ENCODE results near the gene DOK5.

The DOK5 gene

GRCh38 chr20:54690323-54690722 is 214.9 kb downstream of the DOK5 start:
- Histone ChIP-seq H3K79me1 (ENCODE audit: low read depth, low read length) (no peaks in the 10 kb centered on the region), H3K4ac (ENCODE audit: low read length) (no peak overlapping the region), H3K27me3 (ENCODE audit: control insufficient read depth in 3 of 3, insufficient read depth in 3 of 3, low read depth in 1 of 3, low read length in 3 of 3) (no peaks in the 10 kb centered on the region), H3K36me3 (replicated peaks in 1 of 2; ENCODE audit: control insufficient read depth in 2 of 2, insufficient read depth in 2 of 2, low read length in 2 of 2) (no peaks in the 10 kb centered on the region), H2BK15ac (ENCODE audit: low read length) (no peak overlapping the region), H2AFZ (ENCODE audit: low read length) (no peak overlapping the region), H3K4me2 (ENCODE audit: insufficient read depth, low read length, poor library complexity, severe bottlenecking) (no peak overlapping the region), H3K14ac (ENCODE audit: low read length) (no peak overlapping the region), H3K23ac (ENCODE audit: low read depth, low read length, poor library complexity) (no peak overlapping the region), H3K9me3 (replicated peaks in 1 of 2; ENCODE audit: control insufficient read depth in 2 of 2, insufficient read depth in 1 of 2, low read depth in 1 of 2, low read length in 2 of 2) (no peaks in the 10 kb centered on the region), H3K18ac (ENCODE audit: low read length) (no peak overlapping the region), H2BK12ac (ENCODE audit: low read length) (no peak overlapping the region), H2AK5ac (ENCODE audit: low read depth, low read length) (no peak overlapping the region), H3K27ac (replicated peaks; ENCODE audit: low read length) (no peak overlapping the region), H3K9ac (ENCODE audit: low read depth, low read length, poor library complexity) (no peak overlapping the region), H4K91ac (ENCODE audit: low read depth, low read length, poor library complexity) (no peak overlapping the region), H2BK120ac (ENCODE audit: low read depth, low read length) (no peak overlapping the region), H2BK5ac (ENCODE audit: low read length) (no peak overlapping the region), H3K4me3 (ENCODE audit: low read length in 2 of 2) (no peak overlapping the region), H3K4me1 (ENCODE audit: control insufficient read depth in 2 of 2, insufficient read depth in 1 of 2, low read depth in 1 of 2, low read length in 2 of 2) (peaks cover 0 to 2% of the 10 kb centered on the region in 2 donors), H4K8ac (ENCODE audit: low read depth, low read length) (no peak overlapping the region)
- WGBS, 2 donors (ENCODE audit: extremely low coverage in 2 of 2, insufficient read length in 2 of 2, insufficient replicate concordance in 1 of 2) = no CpG with 5 or more reads among the region's 3 CpGs
- DNase-seq (ENCODE audit: low spot score) = no peak

DNA sequence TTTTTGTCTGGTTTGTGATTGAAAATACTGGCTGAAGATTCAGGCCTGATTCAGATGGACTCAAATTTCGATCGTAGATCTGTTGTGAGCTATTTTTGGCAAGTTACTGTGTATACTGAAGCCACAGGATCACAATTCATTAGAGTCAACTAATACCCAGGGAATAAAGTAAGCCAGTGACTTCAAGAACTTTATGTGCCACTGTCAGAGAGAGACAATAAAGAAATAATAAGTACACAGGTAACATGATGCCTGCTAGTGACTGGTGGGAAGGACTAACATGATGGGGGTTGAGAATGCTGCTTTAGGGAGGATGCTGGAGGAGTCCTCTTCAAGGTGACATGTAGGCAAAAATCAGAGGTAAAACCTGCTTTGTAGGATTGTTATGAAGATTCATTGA is 215.9 kb downstream of the DOK5 start:
- Histone ChIP-seq H3K9me3 (replicated peaks in 1 of 2; ENCODE audit: control insufficient read depth in 2 of 2, insufficient read depth in 1 of 2, low read depth in 1 of 2, low read length in 2 of 2) (no peaks in the 10 kb centered on the region), H3K4me1 (ENCODE audit: control insufficient read depth in 2 of 2, insufficient read depth in 1 of 2, low read depth in 1 of 2, low read length in 2 of 2) (peaks cover 0 to 2% of the 10 kb centered on the region in 2 donors), H3K9ac (ENCODE audit: low read depth, low read length, poor library complexity) (no peak overlapping the region), H2BK12ac (ENCODE audit: low read length) (no peak overlapping the region), H2AK5ac (ENCODE audit: low read depth, low read length) (no peak overlapping the region), H3K4ac (ENCODE audit: low read length) (no peak overlapping the region), H4K8ac (ENCODE audit: low read depth, low read length) (no peak overlapping the region), H2BK120ac (ENCODE audit: low read depth, low read length) (no peak overlapping the region), H3K4me2 (ENCODE audit: insufficient read depth, low read length, poor library complexity, severe bottlenecking) (no peak overlapping the region), H2AFZ (ENCODE audit: low read length) (no peak overlapping the region), H3K27me3 (ENCODE audit: control insufficient read depth in 3 of 3, insufficient read depth in 3 of 3, low read depth in 1 of 3, low read length in 3 of 3) (no peaks in the 10 kb centered on the region), H4K91ac (ENCODE audit: low read depth, low read length, poor library complexity) (no peak overlapping the region), H3K27ac (replicated peaks; ENCODE audit: low read length) (no peak overlapping the region), H2BK15ac (ENCODE audit: low read length) (no peak overlapping the region), H3K79me1 (ENCODE audit: low read depth, low read length) (no peaks in the 10 kb centered on the region), H2BK5ac (ENCODE audit: low read length) (no peak overlapping the region), H3K14ac (ENCODE audit: low read length) (no peak overlapping the region), H3K36me3 (replicated peaks in 1 of 2; ENCODE audit: control insufficient read depth in 2 of 2, insufficient read depth in 2 of 2, low read length in 2 of 2) (no peaks in the 10 kb centered on the region), H3K4me3 (ENCODE audit: low read length in 2 of 2) (no peak overlapping the region), H3K23ac (ENCODE audit: low read depth, low read length, poor library complexity) (no peak overlapping the region), H3K18ac (ENCODE audit: low read length) (no peak overlapping the region)
- no peak for DNase-seq (ENCODE audit: low spot score)
- no CpG with 5 or more reads among the region's 2 CpGs for WGBS, 2 donors (ENCODE audit: extremely low coverage in 2 of 2, insufficient read length in 2 of 2, insufficient replicate concordance in 1 of 2)

DNA sequence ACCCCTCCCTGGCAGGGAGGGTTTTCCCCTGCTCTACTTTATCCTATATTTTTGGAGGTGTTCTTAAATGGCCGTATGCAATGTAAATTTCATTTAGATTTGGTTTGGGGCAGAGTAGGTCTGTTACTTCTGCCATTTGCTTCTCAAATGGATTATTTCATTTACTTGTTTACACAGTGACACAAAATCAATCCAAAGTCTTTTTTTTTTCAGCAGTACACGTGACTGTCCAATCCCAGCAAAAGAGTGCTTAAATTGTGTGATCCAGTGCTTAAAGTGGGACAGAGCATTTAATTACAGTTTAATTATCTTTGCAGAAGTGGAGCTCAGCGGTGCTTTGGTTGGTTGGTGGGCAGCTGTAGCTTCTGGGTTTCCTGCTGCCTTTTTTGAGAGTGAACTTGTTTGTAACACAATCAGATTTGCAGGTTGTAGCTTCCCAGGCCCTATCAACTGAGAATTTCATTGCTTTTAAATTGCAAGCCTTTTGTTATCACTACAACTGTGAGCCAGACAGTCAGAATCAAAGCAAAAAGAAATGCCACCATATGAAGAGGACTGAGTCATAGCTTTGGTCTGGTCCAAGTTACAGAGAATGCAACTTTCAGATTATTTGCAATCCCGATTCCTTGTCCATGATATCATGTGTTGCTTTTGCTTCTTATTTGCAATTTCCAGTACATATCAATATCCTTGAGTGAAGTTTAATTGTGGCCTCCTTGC is 216.9 kb downstream of the DOK5 start:
- H3K27me3 ChIP-seq (ENCODE audit: control insufficient read depth in 3 of 3, insufficient read depth in 3 of 3, low read depth in 1 of 3, low read length in 3 of 3) = no peaks in the 10 kb centered on the region
- no peak overlapping the region for H3K9ac ChIP-seq (ENCODE audit: low read depth, low read length, poor library complexity)
- WGBS, 2 donors (ENCODE audit: extremely low coverage in 2 of 2, insufficient read length in 2 of 2, insufficient replicate concordance in 1 of 2) = no CpG with 5 or more reads among the region's 4 CpGs
- peaks cover 0 to 2% of the 10 kb centered on the region in 2 donors for H3K4me1 ChIP-seq (ENCODE audit: control insufficient read depth in 2 of 2, insufficient read depth in 1 of 2, low read depth in 1 of 2, low read length in 2 of 2)
- no peak overlapping the region for H2BK120ac ChIP-seq (ENCODE audit: low read depth, low read length)
- DNase-seq (ENCODE audit: low spot score) = no peak
- no peak overlapping the region for H4K91ac ChIP-seq (ENCODE audit: low read depth, low read length, poor library complexity)
- no peak overlapping the region for H3K4me3 ChIP-seq (ENCODE audit: low read length in 2 of 2)
- H3K4ac ChIP-seq (ENCODE audit: low read length) = no peak overlapping the region
- H3K4me2 ChIP-seq (ENCODE audit: insufficient read depth, low read length, poor library complexity, severe bottlenecking) = no peak overlapping the region
- H3K18ac ChIP-seq (ENCODE audit: low read length) = no peak overlapping the region
- no peak overlapping the region for H2AK5ac ChIP-seq (ENCODE audit: low read depth, low read length)
- H3K14ac ChIP-seq (ENCODE audit: low read length) = no peak overlapping the region
- H3K27ac ChIP-seq (replicated peaks; ENCODE audit: low read length) = no peak overlapping the region
- no peak overlapping the region for H2BK15ac ChIP-seq (ENCODE audit: low read length)
- no peaks in the 10 kb centered on the region for H3K79me1 ChIP-seq (ENCODE audit: low read depth, low read length)
- no peaks in the 10 kb centered on the region for H3K9me3 ChIP-seq (replicated peaks in 1 of 2; ENCODE audit: control insufficient read depth in 2 of 2, insufficient read depth in 1 of 2, low read depth in 1 of 2, low read length in 2 of 2)
- H3K23ac ChIP-seq (ENCODE audit: low read depth, low read length, poor library complexity) = no peak overlapping the region
- H2AFZ ChIP-seq (ENCODE audit: low read length) = no peak overlapping the region
- no peak overlapping the region for H4K8ac ChIP-seq (ENCODE audit: low read depth, low read length)
- no peak overlapping the region for H2BK12ac ChIP-seq (ENCODE audit: low read length)
- H3K36me3 ChIP-seq (replicated peaks in 1 of 2; ENCODE audit: control insufficient read depth in 2 of 2, insufficient read depth in 2 of 2, low read length in 2 of 2) = no peaks in the 10 kb centered on the region
- no peak overlapping the region for H2BK5ac ChIP-seq (ENCODE audit: low read length)

DNA sequence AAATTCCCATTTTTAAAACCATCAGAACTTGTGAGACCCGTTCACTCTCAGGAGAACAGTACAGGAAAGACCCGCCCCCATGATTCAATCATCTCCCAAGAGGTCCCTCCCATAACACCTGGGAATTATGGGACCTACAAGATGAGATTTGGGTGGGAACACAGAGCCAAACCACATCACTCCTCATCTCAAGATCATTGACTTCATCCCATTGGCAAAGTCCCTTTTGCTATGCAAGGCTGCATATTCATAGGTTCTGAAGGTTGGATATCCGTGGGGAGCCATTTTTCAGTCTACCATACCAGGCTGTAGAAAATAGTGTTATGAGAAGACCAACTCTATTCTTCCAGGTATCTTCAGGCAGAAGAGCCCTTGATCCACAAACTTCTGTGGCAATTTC is 219.1 kb downstream of the DOK5 start:
- no peak overlapping the region for H4K8ac ChIP-seq (ENCODE audit: low read depth, low read length)
- H3K36me3 ChIP-seq (replicated peaks in 1 of 2; ENCODE audit: control insufficient read depth in 2 of 2, insufficient read depth in 2 of 2, low read length in 2 of 2) = no peaks in the 10 kb centered on the region
- H3K14ac ChIP-seq (ENCODE audit: low read length) = no peak overlapping the region
- H3K27me3 ChIP-seq (ENCODE audit: control insufficient read depth in 3 of 3, insufficient read depth in 3 of 3, low read depth in 1 of 3, low read length in 3 of 3) = no peaks in the 10 kb centered on the region
- no CpG with 5 or more reads among the region's 3 CpGs for WGBS, 2 donors (ENCODE audit: extremely low coverage in 2 of 2, insufficient read length in 2 of 2, insufficient replicate concordance in 1 of 2)
- H3K9me3 ChIP-seq (replicated peaks in 1 of 2; ENCODE audit: control insufficient read depth in 2 of 2, insufficient read depth in 1 of 2, low read depth in 1 of 2, low read length in 2 of 2) = no peaks in the 10 kb centered on the region
- H3K4me2 ChIP-seq (ENCODE audit: insufficient read depth, low read length, poor library complexity, severe bottlenecking) = no peak overlapping the region
- no peak overlapping the region for H4K91ac ChIP-seq (ENCODE audit: low read depth, low read length, poor library complexity)
- no peaks in the 10 kb centered on the region for H3K79me1 ChIP-seq (ENCODE audit: low read depth, low read length)
- no peak overlapping the region for H2AK5ac ChIP-seq (ENCODE audit: low read depth, low read length)
- no peak overlapping the region for H3K23ac ChIP-seq (ENCODE audit: low read depth, low read length, poor library complexity)
- no peak overlapping the region for H2BK5ac ChIP-seq (ENCODE audit: low read length)
- H3K9ac ChIP-seq (ENCODE audit: low read depth, low read length, poor library complexity) = no peak overlapping the region
- H2BK120ac ChIP-seq (ENCODE audit: low read depth, low read length) = no peak overlapping the region
- DNase-seq (ENCODE audit: low spot score) = no peak
- no peak overlapping the region for H3K4me3 ChIP-seq (ENCODE audit: low read length in 2 of 2)
- no peak overlapping the region for H2AFZ ChIP-seq (ENCODE audit: low read length)
- no peak overlapping the region for H2BK15ac ChIP-seq (ENCODE audit: low read length)
- H3K27ac ChIP-seq (replicated peaks; ENCODE audit: low read length) = no peak overlapping the region
- H3K4ac ChIP-seq (ENCODE audit: low read length) = no peak overlapping the region
- H2BK12ac ChIP-seq (ENCODE audit: low read length) = no peak overlapping the region
- no peak overlapping the region for H3K18ac ChIP-seq (ENCODE audit: low read length)
- H3K4me1 ChIP-seq (ENCODE audit: control insufficient read depth in 2 of 2, insufficient read depth in 1 of 2, low read depth in 1 of 2, low read length in 2 of 2) = peaks cover 0 to 2% of the 10 kb centered on the region in 2 donors

Measured in neuronal stem cell (in vitro differentiated cells).